Measurements from ENCODE around the gene GLB1L.

The GLB1L gene

DNA sequence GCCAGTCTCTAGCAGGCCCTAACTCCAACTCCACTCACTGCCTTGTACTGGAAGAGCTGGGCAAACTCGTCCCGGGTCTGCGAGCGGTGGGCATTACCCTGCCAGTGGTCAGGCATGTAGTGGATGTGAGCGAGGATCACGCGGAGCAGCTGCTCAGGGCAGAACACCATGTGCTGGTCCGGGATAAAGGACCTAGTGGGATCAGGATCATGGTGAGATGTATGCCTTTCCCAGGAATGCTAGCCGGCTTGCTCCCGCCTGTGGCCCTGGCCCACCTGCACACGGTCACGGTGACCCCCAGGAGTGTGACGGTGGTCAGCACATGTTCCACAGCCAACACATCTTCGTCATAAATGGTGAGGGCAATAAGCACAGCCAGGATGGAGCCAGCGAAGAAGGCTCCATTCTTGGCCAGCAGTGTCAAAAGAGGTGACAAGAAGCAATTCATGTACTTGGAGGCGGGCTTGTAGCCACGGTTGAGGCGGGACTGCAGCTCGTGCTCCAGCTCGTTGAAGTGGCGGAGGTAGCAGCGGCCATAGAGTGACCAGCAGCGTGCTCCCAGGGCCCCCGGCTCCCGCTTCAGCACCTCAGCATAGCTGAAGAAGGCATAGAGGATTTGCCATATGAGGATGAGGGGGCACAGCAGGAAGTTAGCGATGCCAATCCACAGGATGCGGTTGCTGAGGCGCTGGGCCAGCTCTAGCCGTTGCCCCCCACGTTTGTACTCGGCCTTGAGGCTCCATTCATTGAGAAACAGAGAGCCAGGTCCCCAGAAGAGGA is 21.2 kb downstream of the GLB1L start:
- DNase-seq (ENCODE audit: low spot score) = no peak

DNA sequence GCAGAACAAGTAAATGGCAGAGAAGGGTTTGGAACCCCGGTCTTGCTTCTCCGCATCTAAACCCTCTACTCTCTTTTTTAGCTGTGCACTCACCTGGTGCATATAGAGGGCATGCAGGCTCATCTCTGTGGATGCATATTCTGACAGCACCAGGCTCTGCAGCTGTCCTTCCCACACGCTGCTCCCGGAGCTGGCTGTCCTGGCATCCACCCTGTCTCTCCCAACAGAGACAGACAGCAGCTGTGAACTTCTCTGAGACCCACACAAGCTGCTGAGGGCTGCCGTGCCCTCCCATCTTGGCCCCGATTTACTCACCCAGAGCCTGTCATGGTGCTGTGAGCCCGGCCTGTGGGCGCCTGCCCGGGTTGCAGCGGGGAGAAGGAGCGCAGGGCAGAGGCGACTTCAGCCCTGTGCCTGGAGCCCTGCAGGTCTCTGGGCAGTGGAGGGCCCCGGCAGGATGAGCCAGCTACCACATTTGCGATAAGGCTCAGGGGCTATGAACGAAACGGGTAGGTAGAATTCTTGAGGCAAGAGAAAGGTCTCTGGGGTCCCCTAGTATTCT is 23.2 kb downstream of the GLB1L start:
- peak; percentile 61 for DNase-seq (ENCODE audit: low spot score)

GRCh38 chr2:219220652-219221402 is 24.4 kb downstream of the GLB1L start:
- DNase-seq (ENCODE audit: low spot score) = peak; percentile 45

DNA sequence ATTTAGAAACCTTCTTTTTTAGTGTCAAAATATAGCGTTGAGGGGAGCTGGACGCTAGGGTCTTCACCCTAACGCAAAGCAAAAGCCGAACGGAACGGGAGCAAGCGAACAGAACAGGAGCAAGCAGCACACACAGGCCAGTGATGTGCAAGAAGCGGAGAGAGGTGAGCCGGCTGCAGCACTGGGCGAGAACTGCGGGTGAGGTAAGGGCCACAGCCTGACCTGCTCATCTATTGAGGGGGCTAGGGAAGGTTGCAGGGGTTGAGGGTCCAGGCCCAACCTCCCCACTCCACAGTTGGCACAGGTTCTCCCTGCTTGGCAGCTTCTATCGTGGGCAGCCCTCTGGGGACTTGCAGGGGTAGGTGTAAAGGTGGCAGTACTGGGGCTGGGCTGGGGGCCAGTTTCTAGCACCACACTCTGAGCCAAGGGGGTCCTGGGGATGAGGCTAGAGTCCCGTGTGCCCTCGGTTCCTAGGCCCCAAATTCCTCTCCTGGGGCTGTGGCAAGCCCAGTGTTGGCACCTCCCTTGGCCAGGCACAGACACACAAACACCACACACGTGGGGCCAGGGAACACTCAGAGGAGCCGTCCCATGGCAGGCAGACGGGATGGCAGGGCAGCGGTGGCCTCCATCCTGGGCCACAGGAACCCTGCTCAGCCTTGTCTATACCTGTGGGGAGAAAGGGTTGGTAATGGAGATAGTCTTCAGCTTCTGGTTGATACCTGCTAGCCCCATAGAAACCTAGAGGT is 25.3 kb downstream of the GLB1L start:
- peak; percentile 58 for DNase-seq (ENCODE audit: low spot score)

DNA sequence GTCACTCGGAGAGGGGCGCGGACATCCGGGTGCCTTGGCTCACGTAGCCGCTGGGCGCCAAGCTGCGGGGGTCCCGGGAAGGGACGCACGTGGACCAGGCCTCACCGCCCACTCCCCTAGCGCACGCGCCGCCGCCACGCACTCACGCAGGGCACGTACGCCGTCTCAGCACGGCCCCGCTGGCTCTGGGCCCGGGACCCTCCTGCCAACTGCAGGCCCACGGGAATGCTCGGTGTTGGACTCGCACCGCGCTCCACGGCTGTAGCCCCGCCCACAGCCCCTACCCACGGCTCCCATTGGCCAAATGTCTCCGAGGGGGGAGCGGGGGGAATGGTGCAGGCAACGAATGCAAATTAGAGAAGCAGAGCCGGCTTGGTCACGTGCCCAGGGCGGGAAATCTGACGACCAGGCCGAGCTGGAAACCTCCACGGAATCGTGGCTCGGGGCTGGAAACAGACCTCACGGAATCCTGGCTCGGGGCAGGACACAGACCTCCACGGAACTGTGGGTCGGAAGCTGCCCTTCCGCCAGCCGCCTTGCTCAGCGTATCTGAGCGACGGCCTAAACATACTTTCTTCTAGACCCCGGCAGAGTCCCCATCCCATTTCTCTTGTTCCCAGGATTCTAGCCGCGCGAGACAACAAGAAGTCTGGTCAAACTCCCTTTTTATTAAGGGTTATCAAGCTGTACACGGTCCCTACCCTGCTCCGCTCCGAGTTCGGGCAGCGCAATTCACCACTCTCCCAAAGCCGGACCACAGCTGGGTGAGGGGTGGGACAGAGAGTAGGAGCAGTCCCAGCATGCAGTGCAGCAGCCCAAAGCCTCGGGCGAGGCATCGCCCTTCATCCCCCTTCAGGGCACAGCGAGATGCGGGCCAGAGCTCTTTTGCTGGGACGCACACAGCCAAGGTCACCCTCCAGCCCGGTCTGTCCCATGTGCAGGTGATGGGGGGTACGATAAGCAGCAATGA is 26.2 kb downstream of the GLB1L start, which contains the start of gene ABCB6:
Gene ABCB6 (minus strand): TSS at position 227 of the 970 bp plus-strand sequence. CDS start 285 bp downstream, outside the sequence.
- peak; percentile 99 for DNase-seq (ENCODE audit: low spot score)

DNA sequence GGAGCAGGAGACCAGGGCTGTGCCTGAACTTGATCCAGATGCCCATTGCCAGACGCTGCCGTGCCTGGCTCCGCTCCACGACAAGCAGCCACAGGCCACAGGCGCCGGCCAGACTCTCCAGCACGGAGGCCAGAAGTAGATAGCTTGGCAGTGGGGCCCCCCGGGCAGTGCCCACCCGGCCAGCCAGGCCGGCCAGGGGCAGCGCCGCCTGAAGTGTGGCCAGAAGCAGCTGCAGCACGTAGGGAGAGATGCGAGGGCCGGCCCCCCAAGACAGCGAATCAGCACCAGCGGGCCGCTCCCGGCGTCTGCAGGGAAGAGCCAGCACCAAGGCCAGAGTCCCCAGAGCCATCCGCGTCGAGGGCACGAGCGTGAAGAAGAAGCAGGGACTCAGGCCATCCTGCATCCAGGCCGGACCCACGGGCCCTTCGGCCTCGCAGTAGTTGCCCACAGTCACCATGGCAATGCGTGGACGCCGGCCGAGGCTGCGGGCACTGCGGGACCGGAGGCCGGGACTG is 27.0 kb downstream of the GLB1L start:
- no peak for DNase-seq (ENCODE audit: low spot score)

- DNase-seq (ENCODE audit: low spot score) = no peak
Measured at GRCh38 chr2:219216535-219216915, 28.7 kb downstream of the GLB1L start.

GRCh38 chr2:219215871-219216534 is 29.2 kb downstream of the GLB1L start:
- peak; percentile 58 for DNase-seq (ENCODE audit: low spot score)

DNA sequence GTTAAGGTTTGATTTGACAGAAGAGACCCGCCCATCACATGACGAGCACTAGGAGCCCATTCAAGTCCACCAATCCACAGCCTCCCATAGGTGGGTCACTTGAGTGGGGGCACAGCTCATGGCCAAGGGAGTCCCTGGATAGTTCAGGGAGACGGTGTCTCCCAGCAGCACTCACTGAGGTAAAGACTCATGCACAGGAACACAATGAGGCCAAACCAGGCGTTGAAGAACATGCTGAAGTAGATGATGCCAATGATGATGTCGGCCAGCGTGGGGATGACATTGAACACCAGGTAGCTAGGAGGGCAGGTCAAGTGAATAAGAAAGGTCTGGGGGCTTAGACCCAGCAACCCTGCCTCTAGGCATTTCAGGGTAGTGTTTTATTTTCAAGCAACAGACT is 30.5 kb downstream of the GLB1L start:
- peak; percentile 62 for DNase-seq (ENCODE audit: low spot score)

DNA sequence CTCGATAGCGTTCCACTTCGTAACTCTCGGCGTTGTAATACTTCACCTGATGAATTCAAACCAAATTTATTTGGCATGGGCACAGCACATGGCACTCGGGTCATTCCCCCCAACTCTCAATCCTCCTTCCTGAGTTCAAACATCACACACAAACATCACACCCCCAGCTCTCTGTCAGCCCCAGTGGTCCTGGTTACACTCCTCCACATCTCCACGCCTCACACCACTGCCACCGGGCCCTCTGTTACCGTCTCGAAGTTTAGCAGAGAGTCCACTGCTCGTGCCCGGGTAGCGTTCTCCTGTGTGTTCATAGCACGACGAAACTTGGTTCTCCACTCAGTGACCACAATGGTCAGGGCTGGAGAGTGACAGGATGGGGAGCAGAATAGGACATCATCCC is 31.1 kb downstream of the GLB1L start:
- no peak for DNase-seq (ENCODE audit: low spot score)

DNA sequence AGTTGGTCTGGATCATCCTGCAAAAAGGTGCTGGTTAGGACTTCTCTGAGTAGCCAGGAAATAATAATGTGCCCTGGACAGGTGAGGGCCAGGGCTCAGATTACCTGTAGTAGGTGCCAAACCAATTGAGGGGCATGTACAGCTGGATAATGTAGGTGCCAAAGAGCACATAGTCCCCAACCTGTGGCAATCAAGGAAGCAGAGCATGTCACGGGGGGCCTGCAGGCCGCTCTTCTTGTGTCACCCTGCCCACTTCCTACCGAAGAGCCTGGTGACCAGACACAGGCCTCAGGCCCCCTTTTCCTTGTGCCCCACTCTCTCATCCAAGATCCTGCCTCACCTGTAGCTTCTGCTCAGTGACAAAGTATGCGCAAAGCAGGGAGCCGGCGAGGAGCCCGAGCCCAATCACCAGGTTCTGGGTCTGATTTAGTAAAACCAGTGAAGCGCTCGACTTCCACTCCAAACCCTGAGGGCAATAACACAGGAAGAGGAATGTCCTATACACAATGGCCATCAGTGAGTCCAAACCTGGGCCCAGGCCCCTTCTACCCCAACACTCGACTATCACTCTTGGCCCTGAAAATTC is 31.7 kb downstream of the GLB1L start:
- no peak for DNase-seq (ENCODE audit: low spot score)

GRCh38 chr2:219213026-219213415 is 32.2 kb downstream of the GLB1L start:
- DNase-seq (ENCODE audit: low spot score) = peak; percentile 45

DNA sequence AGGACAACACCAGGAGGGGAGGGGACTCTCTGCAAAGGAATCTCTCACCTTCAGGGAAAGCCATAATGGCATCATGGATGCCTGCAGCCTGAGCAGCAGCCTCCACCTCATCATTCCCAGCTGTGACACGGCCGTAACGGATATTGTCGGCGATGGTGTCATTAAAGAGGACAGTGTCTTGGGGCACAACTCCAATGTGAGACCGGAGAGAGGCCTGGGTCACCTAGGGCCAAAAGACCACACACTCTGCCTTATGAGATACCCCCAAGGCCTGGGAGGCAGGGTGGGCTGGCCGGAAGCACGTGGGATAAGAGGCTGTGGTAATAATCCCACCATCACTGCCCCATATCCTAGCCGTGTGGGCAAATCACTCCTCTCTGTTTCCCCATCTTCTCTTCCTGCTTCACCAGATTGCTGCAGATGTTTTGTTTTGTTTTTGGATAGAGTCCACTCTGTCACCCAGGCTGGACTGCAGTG is 34.3 kb downstream of the GLB1L start:
- DNase-seq (ENCODE audit: low spot score) = no peak

DNA sequence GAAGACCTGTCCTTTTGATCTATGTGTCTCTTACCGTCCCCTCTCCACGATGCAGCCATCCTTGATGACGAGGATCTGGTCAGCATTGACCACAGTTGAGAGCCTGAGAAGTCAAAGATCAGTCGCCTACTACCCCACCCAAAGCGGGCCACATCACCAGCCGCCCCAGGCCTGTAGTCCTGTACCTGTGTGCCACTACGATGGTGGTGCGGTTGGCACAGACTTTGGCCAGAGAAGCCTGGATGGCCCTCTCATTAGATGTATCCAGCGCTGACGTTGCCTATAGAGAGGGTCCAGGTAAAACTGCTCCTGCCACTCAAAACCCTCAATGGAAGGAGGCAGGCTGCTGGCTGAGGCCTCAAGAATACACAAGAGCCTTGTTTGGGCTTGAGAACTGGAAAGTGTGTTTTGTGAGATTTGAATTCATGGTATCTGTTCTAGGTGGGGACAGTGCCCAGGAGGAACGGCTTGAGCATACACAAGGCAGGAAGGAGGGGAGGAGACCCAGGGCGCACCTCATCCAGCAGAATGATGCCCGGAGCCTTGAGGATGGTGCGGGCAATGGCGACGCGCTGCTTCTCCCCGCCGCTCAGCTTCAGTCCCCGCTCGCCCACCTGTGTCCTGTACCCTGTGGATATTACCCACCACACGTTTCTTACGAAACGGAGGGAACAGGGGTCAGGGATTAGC is 34.9 kb downstream of the GLB1L start:
- no peak for DNase-seq (ENCODE audit: low spot score)

DNA sequence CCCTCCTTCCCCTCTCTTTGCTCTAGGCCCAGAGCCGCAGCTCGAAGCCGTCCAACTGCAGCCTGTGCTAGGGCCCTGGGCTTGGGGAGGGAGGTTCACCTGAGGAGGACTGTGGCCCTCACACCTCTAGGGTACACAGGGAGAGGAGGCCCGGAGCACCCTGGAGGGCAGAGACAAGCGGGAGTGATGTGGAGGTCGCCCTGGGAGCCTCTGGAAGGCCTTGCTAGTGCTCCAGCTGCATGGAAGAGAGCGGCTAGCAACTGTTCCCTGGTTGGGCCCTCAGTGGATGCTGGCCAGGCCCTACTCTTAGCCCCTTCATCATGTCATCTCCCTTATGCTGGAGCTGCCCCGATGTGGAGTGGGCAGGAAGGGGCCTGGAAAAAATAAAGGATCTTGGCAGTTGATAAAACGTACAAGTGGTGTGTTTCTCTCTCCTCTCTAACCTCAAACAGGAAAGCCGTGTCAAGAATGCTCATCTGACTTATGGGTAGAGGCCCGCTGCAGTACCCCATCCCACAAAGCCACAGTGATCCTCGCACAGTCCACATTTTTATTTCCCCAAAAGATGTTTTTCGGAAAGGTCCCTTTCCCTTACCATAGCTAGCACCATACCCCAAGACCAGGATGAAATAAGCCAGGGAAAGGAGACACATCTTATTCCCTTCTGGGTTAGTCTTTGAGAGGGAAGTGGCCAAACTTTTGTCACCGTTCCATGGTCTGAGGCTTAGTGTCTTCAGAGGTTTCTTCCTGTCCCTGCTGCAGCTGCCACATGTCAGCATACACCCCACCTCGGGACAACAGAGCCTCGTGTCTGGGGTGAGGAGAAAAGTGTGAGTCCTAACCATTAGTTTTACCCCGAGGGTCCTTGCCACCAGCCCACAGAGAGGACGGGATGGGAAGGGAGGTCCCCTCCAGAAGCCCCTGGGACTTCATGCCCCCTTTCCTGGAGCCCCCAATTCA is 35.7 kb downstream of the GLB1L start:
- DNase-seq (ENCODE audit: low spot score) = no peak

- no peak for DNase-seq (ENCODE audit: low spot score)
Measured at GRCh38 chr2:219207884-219208740, 37.1 kb downstream of the GLB1L start.
